OCI-LY1 (cell line): ENCODE results near the gene ALPI.
"Not testable (repeated sequence)": the region's sequence is repeated elsewhere in the genome, so short reads cannot be mapped to it uniquely, and the experiment has no call there.

Experiments used
- H2AFZ ChIP-seq: fragments of 200-600 bp; sonication (generic), shearing (Covaris generic); 2 replicates; pipeline ENCODE4 v1.6.0; 2014; ENCODE audit warnings: antibody characterized with exemption, mild to moderate bottlenecking, low read length
- H3F3A ChIP-seq: fragments of 200-600 bp; sonication (generic), shearing (Covaris generic); 2 replicates; pipeline ENCODE4 v1.6.0; 2014; ENCODE audit warnings: mild to moderate bottlenecking, antibody characterized with exemption, low read length, moderate library complexity; ENCODE audit not compliant: insufficient read depth
- H3K27ac ChIP-seq: fragments of 200-600 bp; sonication (generic); 2 replicates; pipeline ENCODE4 v1.5.1; 2014; ENCODE audit warnings: low read length, mixed run types, mild to moderate bottlenecking, low read depth; ENCODE audit not compliant: poor library complexity, severe bottlenecking
- H3K27me3 ChIP-seq: fragments of 200-600 bp; sonication (generic); 2 replicates; pipeline ENCODE4 v1.6.0; 2014; ENCODE audit warnings: antibody characterized with exemption, mild to moderate bottlenecking, low read length, moderate library complexity; ENCODE audit not compliant: insufficient read depth
- H3K36me3 ChIP-seq: fragments of 200-600 bp; sonication (generic); 2 replicates; pipeline ENCODE4 v1.6.1; 2014; ENCODE audit warnings: mild to moderate bottlenecking, antibody characterized with exemption, low read length, moderate library complexity, mixed read lengths; ENCODE audit not compliant: insufficient read depth
- H3K4me1 ChIP-seq: fragments of 200-600 bp; sonication (generic); 2 replicates; pipeline ENCODE4 v1.5.1; 2014; ENCODE audit warnings: mild to moderate bottlenecking, low read length, moderate library complexity; ENCODE audit not compliant: insufficient read depth, severe bottlenecking
- H3K4me2 ChIP-seq: fragments of 200-600 bp; sonication (generic), shearing (Covaris generic); 2 replicates; pipeline ENCODE4 v1.6.1; 2014; ENCODE audit warnings: low read length
- H3K4me3 ChIP-seq: fragments of 200-600 bp; sonication (generic); 2 replicates; pipeline ENCODE4 v1.5.1; 2014; ENCODE audit warnings: low read length, low read depth, mild to moderate bottlenecking, mixed read lengths; ENCODE audit not compliant: poor library complexity, severe bottlenecking
- H3K79me2 ChIP-seq: fragments of 200-600 bp; shearing (Covaris generic); 2 replicates; pipeline ENCODE4 v1.6.1; 2016; ENCODE audit warnings: mixed run types, low read length, mixed read lengths; ENCODE audit not compliant: insufficient read depth
- H3K9ac ChIP-seq: fragments of 200-600 bp; sonication (generic), shearing (Covaris generic); 2 replicates; pipeline ENCODE4 v1.6.1; 2014; ENCODE audit warnings: mild to moderate bottlenecking, low read length, mixed read lengths
- H3K9me2 ChIP-seq: fragments of 200-600 bp; sonication (generic), shearing (Covaris generic); 2 replicates; pipeline ENCODE4 v1.6.1; 2014; ENCODE audit warnings: low read depth, mild to moderate bottlenecking, low read length, mixed read lengths
- H3K9me3 ChIP-seq: fragments of 200-600 bp; shearing (Covaris generic); 2 replicates; pipeline ENCODE4 v1.6.1; 2014; ENCODE audit warnings: low read length, mixed read lengths
- H4K20me1 ChIP-seq: fragments of 200-600 bp; sonication (generic), shearing (Covaris generic); 2 replicates; pipeline ENCODE4 v1.6.0; 2016; ENCODE audit warnings: mild to moderate bottlenecking, low read length; ENCODE audit not compliant: insufficient read depth
- EZH2 ChIP-seq: fragments of 200-600 bp; sonication (generic), shearing (Covaris generic); IDR thresholded peaks from 2 replicates; pipeline ENCODE4 v1.8.0; 2017; ENCODE audit warnings: borderline replicate concordance, mixed run types, mild to moderate bottlenecking, antibody characterized with exemption, low read length, moderate library complexity, mixed read lengths
- TF ChIP-seq, protein P1 (sequence below): fragments of 200-600 bp; sonication (generic), shearing (Covaris generic); IDR thresholded peaks from 2 replicates; pipeline ENCODE4 v1.5.1; 2017; ENCODE audit warnings: mild to moderate bottlenecking, antibody characterized with exemption, low read length, moderate library complexity, mixed read lengths

The ALPI gene

DNA sequence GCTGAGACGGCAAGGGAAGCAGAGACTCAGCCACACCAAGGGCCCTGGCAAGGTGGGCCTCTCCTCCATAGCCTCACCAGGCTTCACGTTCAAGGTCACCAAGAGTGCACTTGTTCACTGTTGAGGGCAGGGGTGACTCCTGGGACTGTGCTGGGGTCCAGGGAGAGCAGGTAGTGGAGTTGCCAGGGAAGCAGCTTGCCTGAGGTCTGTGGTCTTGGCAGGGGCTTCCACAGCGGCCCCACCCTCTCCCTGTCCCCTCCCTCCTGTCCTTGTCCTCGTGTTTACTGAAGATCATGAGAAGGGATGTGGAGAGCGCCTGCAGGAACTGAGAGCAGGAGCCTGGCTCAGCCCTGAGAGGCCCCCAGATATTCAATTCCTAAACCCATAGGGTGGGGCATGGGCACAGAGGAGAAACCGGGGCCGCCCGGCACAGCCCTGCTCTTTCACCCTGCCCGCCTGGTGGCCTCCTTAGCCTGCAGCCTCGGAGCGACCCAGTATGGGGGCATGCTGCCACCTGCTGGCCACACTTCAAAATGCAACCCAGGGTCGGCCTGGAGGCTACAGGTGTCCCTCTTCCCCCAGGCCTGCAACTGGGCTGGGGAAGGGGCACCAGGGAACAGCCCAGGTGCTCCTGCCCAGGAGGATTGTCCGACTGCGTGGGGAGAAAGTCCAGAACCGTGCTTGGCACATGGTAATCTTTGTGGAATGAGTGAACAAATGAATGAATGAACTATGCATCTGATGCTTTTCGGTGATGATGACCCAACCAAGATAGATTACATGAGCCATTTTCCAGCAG, 15.5 kb upstream of the ALPI start:
- H3K36me3 ChIP-seq, H3K4me3 ChIP-seq, H3K4me1 ChIP-seq, H3K9ac ChIP-seq, H4K20me1 ChIP-seq, H3K27ac ChIP-seq, H2AFZ ChIP-seq, H3K79me2 ChIP-seq, H3K9me2 ChIP-seq, H3K9me3 ChIP-seq, H3F3A ChIP-seq, H3K4me2 ChIP-seq, H3K27me3 ChIP-seq: not testable (repeated sequence)
- TF ChIP-seq, protein P1, sequence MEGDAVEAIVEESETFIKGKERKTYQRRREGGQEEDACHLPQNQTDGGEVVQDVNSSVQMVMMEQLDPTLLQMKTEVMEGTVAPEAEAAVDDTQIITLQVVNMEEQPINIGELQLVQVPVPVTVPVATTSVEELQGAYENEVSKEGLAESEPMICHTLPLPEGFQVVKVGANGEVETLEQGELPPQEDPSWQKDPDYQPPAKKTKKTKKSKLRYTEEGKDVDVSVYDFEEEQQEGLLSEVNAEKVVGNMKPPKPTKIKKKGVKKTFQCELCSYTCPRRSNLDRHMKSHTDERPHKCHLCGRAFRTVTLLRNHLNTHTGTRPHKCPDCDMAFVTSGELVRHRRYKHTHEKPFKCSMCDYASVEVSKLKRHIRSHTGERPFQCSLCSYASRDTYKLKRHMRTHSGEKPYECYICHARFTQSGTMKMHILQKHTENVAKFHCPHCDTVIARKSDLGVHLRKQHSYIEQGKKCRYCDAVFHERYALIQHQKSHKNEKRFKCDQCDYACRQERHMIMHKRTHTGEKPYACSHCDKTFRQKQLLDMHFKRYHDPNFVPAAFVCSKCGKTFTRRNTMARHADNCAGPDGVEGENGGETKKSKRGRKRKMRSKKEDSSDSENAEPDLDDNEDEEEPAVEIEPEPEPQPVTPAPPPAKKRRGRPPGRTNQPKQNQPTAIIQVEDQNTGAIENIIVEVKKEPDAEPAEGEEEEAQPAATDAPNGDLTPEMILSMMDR: peak; percentile 77

GRCh38 chr2:232441147-232441651, 14.8 kb upstream of the ALPI start:
- Histone ChIP-seq H3K4me1 (peaks cover 4% of the 10 kb centered on the region), H3K27me3 (no peaks in the 10 kb centered on the region), H3K9me3 (no peaks in the 10 kb centered on the region), H4K20me1 (no peaks in the 10 kb centered on the region), H3K4me2 (no peak overlapping the region), H2AFZ (no peak overlapping the region), H3F3A (no peaks in the 10 kb centered on the region), H3K9me2 (no peaks in the 10 kb centered on the region), H3K4me3 (no peak overlapping the region), H3K79me2 (no peaks in the 10 kb centered on the region), H3K9ac (no peak overlapping the region), H3K36me3 (no peaks in the 10 kb centered on the region), H3K27ac (no peak overlapping the region)
- TF ChIP-seq, protein P1: no peak
- no peak for TF ChIP-seq EZH2

- H3K4me3 ChIP-seq, H3K36me3 ChIP-seq, H3K9ac ChIP-seq, H3K27me3 ChIP-seq, H3K9me2 ChIP-seq, H3K4me1 ChIP-seq, H4K20me1 ChIP-seq, H3K4me2 ChIP-seq, H3K9me3 ChIP-seq, H3K79me2 ChIP-seq, H2AFZ ChIP-seq, H3K27ac ChIP-seq, H3F3A ChIP-seq: not testable (repeated sequence)
These were observed 14.0 kb upstream of the ALPI start for GRCh38 chr2:232441922-232442321.

- not testable (repeated sequence) for H3K4me3 ChIP-seq, H3K27ac ChIP-seq, H3K36me3 ChIP-seq
These were observed 13.5 kb upstream of the ALPI start for GRCh38 chr2:232442431-232442830.

DNA sequence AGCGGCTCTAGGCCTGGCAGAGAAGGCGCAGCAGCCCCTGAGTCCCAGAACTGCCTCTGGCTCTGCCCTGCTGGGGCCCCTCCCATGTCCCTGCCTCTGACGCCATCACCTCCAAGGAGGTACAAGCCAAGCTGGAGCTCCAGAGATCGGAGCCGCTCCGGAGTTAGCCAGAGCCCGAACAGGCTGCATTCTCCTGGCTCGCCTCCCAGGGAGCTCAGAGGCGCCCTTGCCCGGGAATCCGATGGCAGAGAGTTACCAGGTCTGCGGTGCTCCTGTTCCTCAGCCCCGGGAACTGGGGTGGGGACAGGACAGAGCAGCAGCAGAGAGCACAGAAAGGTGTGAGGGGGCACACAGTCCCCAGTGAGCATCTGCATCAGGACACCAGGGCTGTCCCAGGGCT, 12.9 kb upstream of the ALPI start:
- H3K9ac ChIP-seq, H3K27ac ChIP-seq, H2AFZ ChIP-seq, H3K36me3 ChIP-seq, H3K27me3 ChIP-seq, H3K79me2 ChIP-seq, H3K4me2 ChIP-seq, H4K20me1 ChIP-seq, H3F3A ChIP-seq, H3K9me3 ChIP-seq, H3K4me1 ChIP-seq, H3K4me3 ChIP-seq, H3K9me2 ChIP-seq: not testable (repeated sequence)

More at GRCh38 chr2:232442431-232442830, 13.5 kb upstream of the ALPI start:
- not testable (repeated sequence) for H3K9me3 ChIP-seq, H3K4me2 ChIP-seq, H3K9me2 ChIP-seq, H2AFZ ChIP-seq, H4K20me1 ChIP-seq, H3K9ac ChIP-seq, H3K27me3 ChIP-seq, H3K4me1 ChIP-seq, H3F3A ChIP-seq, H3K79me2 ChIP-seq

- H2AFZ ChIP-seq, H3K9ac ChIP-seq, H3K9me3 ChIP-seq, H3F3A ChIP-seq, H3K4me1 ChIP-seq, H3K79me2 ChIP-seq, H4K20me1 ChIP-seq, H3K4me3 ChIP-seq, H3K9me2 ChIP-seq, H3K27ac ChIP-seq, H3K36me3 ChIP-seq, H3K4me2 ChIP-seq, H3K27me3 ChIP-seq: not testable (repeated sequence)
These were observed 12.1 kb upstream of the ALPI start for GRCh38 chr2:232443669-232444408.
